K562 (cell line): ENCODE data around the gene FKBP1B. TPM values are rescaled to one million over a fixed set of nuclear protein-coding genes. Genes with fewer than 3 reads are reported as not detected.
A peak's percentile ranks its signal among the peaks of the same experiment; 100 is the strongest.

Experiments
- ATAC-seq: fragments of 200-7000 bp; cut with Tn5 transposase; 3 replicates; pipeline ENCODE4 v1.9.1; 2020; ENCODE audit warnings: moderate library complexity
- BruUV-seq: library from RNA; stranded (reverse); fragments of 400-500 nt; replicated peaks from 2 replicates; lab custom pipeline; 2021; lab: Mats Ljungman, UMichigan
- CTCF ChIA-PET: fragments of 300-600 bp; formaldehyde crosslinking; extraction: SDS; loops from one replicate; lab custom pipeline; 2021; ENCODE audit warnings: low intra/inter-chr PET ratio; lab: Yijun Ruan, JAX
- POLR2A ChIA-PET: fragments of 300-600, 350-650 bp; sonication (Branson Sonifier 250); formaldehyde crosslinking; extraction: SDS; loops from one replicate; lab custom pipeline; 2021; ENCODE audit warnings: antibody characterized with exemption, inconsistent platforms; lab: Yijun Ruan, JAX
- DNase-seq, 4 experiments: peaks; one replicate each; pipeline versions ENCODE4 v3.0.0 to v3.0.0-alpha.2; 2011 to 2018; ENCODE audit warnings: low spot score in 3 of 4, mixed read lengths in 3 of 4; ENCODE audit errors: extremely low read depth in 1 of 4
- FAIRE-seq: peaks from 2 replicates; lab custom pipeline; 2011; peaks lifted over from hg19 to GRCh38; lab: Jason Lieb, UNC
- H2AFZ ChIP-seq: 2 replicates; pipeline ENCODE4 v1.6.0; 2011; ENCODE audit warnings: low read depth, low read length, control low read depth, inconsistent platforms
- H3K27ac ChIP-seq: fragments of 200-600 bp; 3 replicates; pipeline ENCODE4 v1.8.0; 2011; ENCODE audit warnings: low read depth, mild to moderate bottlenecking, control low read depth, inconsistent platforms, low read length, moderate library complexity, mixed read lengths; ENCODE audit errors: extremely low read depth
- H3K27me3 ChIP-seq, 2 experiments: fragments of 300-600 bp in 1 of 2; 2 replicates in 1 of 2; 3 replicates in 1 of 2; pipeline versions ENCODE4 v1.6.0 to v1.8.0; 2011; ENCODE audit warnings: inconsistent platforms in 2 of 2, low read length in 2 of 2, mild to moderate bottlenecking in 1 of 2, mixed read lengths in 1 of 2, moderate library complexity in 1 of 2; ENCODE audit not compliant: control insufficient read depth in 2 of 2, insufficient read depth in 2 of 2
- H3K36me3 ChIP-seq: fragments of 300-600 bp; 3 replicates; pipeline ENCODE4 v1.8.0; 2011; ENCODE audit warnings: mild to moderate bottlenecking, low read length, inconsistent platforms; ENCODE audit not compliant: control insufficient read depth, insufficient read depth
- H3K4me1 ChIP-seq, 2 experiments: fragments of 200-600 bp in 1 of 2; replicated peaks in 1 of 2; 2 replicates in 1 of 2; 3 replicates in 1 of 2; pipeline versions ENCODE4 v1.5.1 to v1.8.0; 2011; ENCODE audit warnings: inconsistent platforms in 2 of 2, low read length in 2 of 2, mild to moderate bottlenecking in 1 of 2, mixed read lengths in 1 of 2, moderate library complexity in 1 of 2; ENCODE audit not compliant: control insufficient read depth in 2 of 2, insufficient read depth in 2 of 2
- H3K4me2 ChIP-seq: 2 replicates; pipeline ENCODE4 v1.6.1; 2011; ENCODE audit warnings: low read length, control low read depth, inconsistent platforms, mixed read lengths; ENCODE audit not compliant: insufficient read depth
- H3K4me3 ChIP-seq: fragments of 200-600 bp; sonication (generic), shearing (Covaris generic); 2 replicates; pipeline ENCODE4 v1.5.1; 2016; ENCODE audit warnings: control low read depth, inconsistent platforms
- H3K79me2 ChIP-seq: fragments of 200-600 bp; 3 replicates; pipeline ENCODE4 v1.8.0; 2011; ENCODE audit warnings: low read length, inconsistent platforms; ENCODE audit not compliant: control insufficient read depth, insufficient read depth
- H3K9ac ChIP-seq, 2 experiments: 2 replicates each; pipeline versions ENCODE4 v1.6.0 to v1.6.1; 2011; ENCODE audit warnings: low read depth in 2 of 2, low read length in 2 of 2, control low read depth in 1 of 2, inconsistent platforms in 1 of 2, mild to moderate bottlenecking in 1 of 2, mixed read lengths in 1 of 2; ENCODE audit not compliant: insufficient read depth in 1 of 2
- H3K9me1 ChIP-seq: one replicate; pipeline ENCODE4 v1.6.0; 2011; ENCODE audit warnings: inconsistent platforms, mild to moderate bottlenecking, low read length, moderate library complexity; ENCODE audit not compliant: control insufficient read depth, insufficient read depth
- H3K9me3 ChIP-seq: replicated peaks from 2 replicates; pipeline ENCODE4 v1.5.1; 2011; ENCODE audit warnings: low read depth, low read length, inconsistent platforms; ENCODE audit not compliant: control insufficient read depth, insufficient read depth
- H4K20me1 ChIP-seq: replicated peaks from 2 replicates; pipeline ENCODE4 v1.6.1; 2011; ENCODE audit warnings: low read length, inconsistent platforms, mixed read lengths; ENCODE audit not compliant: control insufficient read depth, insufficient read depth
- ARID1B ChIP-seq: fragments of 450-650 bp; IDR thresholded peaks from 2 replicates; pipeline ENCODE4 v1.6.1; 2016; ENCODE audit warnings: antibody characterized with exemption, mild to moderate bottlenecking, inconsistent platforms
- HLTF ChIP-seq: fragments of 450-650 bp; IDR thresholded peaks from 2 replicates; pipeline ENCODE4 v1.6.1; 2016
- MAFK ChIP-seq: IDR thresholded peaks from 2 replicates; pipeline ENCODE4 v1.6.1; 2011; ENCODE audit warnings: low read length, improper control_type of control experiment
- MAZ ChIP-seq, 2 experiments: fragments of 450-650 bp in 1 of 2; sonication (generic) in 1 of 2; formaldehyde crosslinking; IDR thresholded peaks in 1 of 2; conservative IDR thresholded peaks in 1 of 2; 2 replicates each; pipeline versions ENCODE4 v1.4.0 to v1.5.0; 2020; ENCODE audit warnings: mild to moderate bottlenecking in 1 of 2, missing genetic modification reagents in 1 of 2
- MYC ChIP-seq, 2 experiments: fragments of 250-450 bp in 1 of 2; sonication (Bioruptor Pico) in 1 of 2; IDR thresholded peaks; 2 replicates each; pipeline versions ENCODE4 v1.5.1 to v1.6.1; 2012 to 2021; ENCODE audit warnings: low read depth in 2 of 2, borderline replicate concordance in 1 of 2, improper control_type of control experiment in 1 of 2, low read length in 1 of 2, mild to moderate bottlenecking in 1 of 2, moderate library complexity in 1 of 2
- POLR2G ChIP-seq: fragments of 200-400 bp; formaldehyde crosslinking; IDR thresholded peaks from 2 replicates; pipeline ENCODE4 v1.6.1; 2017; ENCODE audit warnings: low read depth, mild to moderate bottlenecking, antibody characterized with exemption, low read length, moderate library complexity
- PTRF ChIP-seq: fragments of 450-650 bp; IDR thresholded peaks from 2 replicates; pipeline ENCODE4 v1.6.1; 2016; ENCODE audit warnings: mild to moderate bottlenecking, missing genetic modification characterization, missing compliant biosample characterization
- RBM22 ChIP-seq: fragments of 200-400 bp; formaldehyde crosslinking; IDR thresholded peaks from 2 replicates; pipeline ENCODE4 v1.6.1; 2018; ENCODE audit warnings: low read length, low read depth; ENCODE audit not compliant: poor library complexity, severe bottlenecking
- SIN3B ChIP-seq: fragments of 450-650 bp; IDR thresholded peaks from 2 replicates; pipeline ENCODE4 v1.6.1; 2017; ENCODE audit warnings: low read depth, mild to moderate bottlenecking, moderate library complexity
- ZFX ChIP-seq: sonication (generic); formaldehyde crosslinking; IDR thresholded peaks from 2 replicates; pipeline ENCODE4 v1.8.0; 2022; ENCODE audit warnings: mild to moderate bottlenecking, missing genetic modification reagents, moderate library complexity
- ZNF197 ChIP-seq: fragments of 200-800 bp; sonication (Bioruptor generic); IDR thresholded peaks from 2 replicates; pipeline ENCODE4 v1.6.1; 2016; ENCODE audit warnings: low read depth, missing genetic modification characterization, missing compliant biosample characterization
- ZNF253 ChIP-seq: fragments of 250-450 bp; sonication (Bioruptor Pico); conservative IDR thresholded peaks from 2 replicates; pipeline ENCODE4 v1.6.1; 2021; ENCODE audit warnings: mild to moderate bottlenecking
- ZNF316 ChIP-seq: fragments of 450-650 bp; IDR thresholded peaks from 2 replicates; pipeline ENCODE4 v1.6.1; 2016
- ZNF75A ChIP-seq: fragments of 450-650 bp; formaldehyde crosslinking; IDR thresholded peaks from 2 replicates; pipeline ENCODE4 v1.4.0; 2020; ENCODE audit warnings: mild to moderate bottlenecking
- whole genome bisulfite sequencing: fragments of 100-300 bp; shearing (Covaris generic); methylation state at CpG from one replicate; pipeline ENCODE4 v1.1.6; 2016; ENCODE audit warnings: low coverage, mixed read lengths; ENCODE audit not compliant: insufficient coverage; ENCODE audit errors: missing lambda C conversion rate; 5-methylcytosine and 5-hydroxymethylcytosine counted together
- in situ Hi-C: fragments of 300-500 bp; cut with MboI; formaldehyde crosslinking; loops from 4 replicates; pipeline ENCODE4 v1.15.0; 2018; ENCODE audit warnings: inconsistent platforms, mixed read lengths
- intact Hi-C: fragments of 100-400 bp; cut with micrococcal nuclease; formaldehyde crosslinking; loops from 2 replicates; pipeline ENCODE4 v1.14.2; 2022
- polyA plus RNA-seq, 8 experiments: library from polyadenylated mRNA; depleted of rRNA in 4 of 8; stranded (reverse) in 5 of 8; unstranded in 3 of 8; fragments of >200 nt; fragmentation: Nextera tagmentation in 2 of 8; fragmentation: Illumina TruSeq in 1 of 8; extraction: Ambion mirVana in 2 of 8; extraction: Trizol in 1 of 8; gene quantifications; 2 replicates each; pipeline versions ENCODE4 v1.2.1 to v1.2.3, GENCODE V29; 2011 to 2014; ENCODE audit warnings: inconsistent platforms in 1 of 8, missing spikeins in 1 of 8
- total RNA-seq, 7 experiments: library from RNA; depleted of rRNA in 6 of 7; stranded (reverse); fragments of >200 nt in 6 of 7; fragmentation: Illumina TruSeq in 2 of 7; extraction: Trizol in 2 of 7; gene quantifications; 2 replicates each; pipeline versions ENCODE4 v1.2.1 to v1.2.3, GENCODE V29; 2011 to 2021; ENCODE audit warnings: low replicate concordance in 1 of 7
- TF ChIP-seq, protein P1 (sequence below), 2 experiments: IDR thresholded peaks; 2 replicates each; pipeline ENCODE4 v1.6.1; 2012; ENCODE audit warnings: improper control_type of control experiment in 2 of 2, low read depth in 2 of 2, low read length in 2 of 2, borderline replicate concordance in 1 of 2

The FKBP1B gene
- total and polyA plus RNA-seq, 9 of the 15 experiments (the other 6 are each of a cell fraction or from before 2014, with no cell fraction given) = 0.58 to 9.4 (median 1.6) TPM

DNA sequence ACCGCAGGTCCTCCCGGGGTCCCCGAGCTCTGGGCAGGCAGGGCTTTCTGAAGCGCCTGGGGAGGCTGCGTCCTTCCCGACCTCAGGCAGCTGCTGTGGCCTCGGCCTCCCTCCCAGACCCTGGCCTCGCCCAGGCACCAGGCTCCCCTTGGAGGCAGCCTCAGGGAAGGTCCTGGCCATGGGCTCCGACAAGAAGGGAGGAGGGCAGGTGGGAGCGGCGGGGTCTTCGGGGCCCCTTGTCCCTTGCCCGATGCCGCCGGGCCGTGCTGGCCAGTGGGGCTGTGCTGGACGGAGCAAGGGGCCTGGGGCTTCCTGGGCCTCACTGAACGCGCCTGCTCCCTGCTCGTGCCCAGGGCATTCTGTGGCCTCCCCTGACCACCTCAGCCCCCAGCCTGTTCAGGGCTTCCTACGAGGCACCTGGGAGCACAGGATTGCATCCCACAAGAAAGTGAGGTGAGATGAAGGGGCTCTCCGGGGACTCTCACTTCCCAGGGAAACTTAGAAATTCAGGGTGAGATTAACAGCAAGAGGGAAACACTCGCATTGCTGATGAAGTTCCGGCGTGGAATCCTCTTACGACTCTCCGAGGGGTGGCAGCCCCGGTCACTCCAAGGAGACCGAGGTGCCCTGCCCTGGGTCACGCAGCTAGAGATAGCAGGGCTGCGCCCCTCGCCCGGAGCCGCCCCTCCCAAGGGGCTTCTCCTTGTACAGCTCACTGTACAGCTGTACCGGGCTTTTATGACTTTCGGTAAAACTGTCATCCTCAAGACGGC lies 38.9 kb upstream of the FKBP1B start:
- 2% methylated on average over 35 of the region's 37 CpGs for WGBS
- ATAC-seq (peak; percentile 68), FAIRE-seq (peak; percentile 44), DNase-seq (peak; percentile 36 to 63 (median 60))
- Histone ChIP-seq H3K36me3 (peaks cover 22% of the 10 kb centered on the region), H3K4me1 (peaks cover 35 to 44% of the 10 kb centered on the region in 2 experiments), H3K9me1 (no peaks in the 10 kb centered on the region), H3K4me3 (peak overlapping the region; percentile 60), H3K9me3 (no peaks in the 10 kb centered on the region), H4K20me1 (no peaks in the 10 kb centered on the region), H3K4me2 (peak overlapping the region; percentile 93), H2AFZ (peak overlapping the region; percentile 85), H3K27me3 (no peaks in the 10 kb centered on the region), H3K27ac (peak overlapping the region; percentile 99), H3K79me2 (peaks cover 46% of the 10 kb centered on the region), H3K9ac (peak overlapping the region; percentile 95 to 97)
- ChIA-PET POLR2A (interaction anchor here (0.6 to 3.2 kb wide), 13 partner anchors 8 to 810 kb away, joined by 3 to 14 read pairs (median 4); partner anchors contain the start of genes ATAD2B, TP53I3, UBXN2A and WDCP), CTCF (no interaction called here)
- intact Hi-C loops = loop anchor here (1.0 to 10.0 kb wide), 3 partner anchors 68 to 186 kb away; partner anchors contain the start of genes ATAD2B and UBXN2A
- TSS peak; percentile 94 for BruUV-seq
- in situ Hi-C loops = no loop called here
- TF ChIP-seq HLTF (no peak), RBM22 (peak; percentile 40), MAZ (CRISPR knock-in tag; conservative IDR thresholded peaks at IDR 0.05 in 1 of 2, IDR thresholded peaks at IDR 0.05 in 1 of 2) (peak in 1 of 2 experiments; percentile 48; a peak in 3 of 4 replicates), ZNF253 (CRISPR knock-in tag) (no peak), ARID1B (no peak), POLR2G (peak; percentile 68), ZNF197 (CRISPR knock-in tag) (no peak), PTRF (no peak), ZNF316 (no peak), MAFK (no peak), SIN3B (peak; percentile 12; the same call in 1 of the 2 replicates), MYC (IDR thresholded peaks at IDR 0.05; ENCODE audit: low read depth, low read length) (no peak), MYC (CRISPR knock-in tag; IDR thresholded peaks at IDR 0.05; ENCODE audit: borderline replicate concordance, low read depth) (0 out of 2 replicates have a peak, but pooled peaks have one; percentile 24), ZFX (peak; percentile 80), ZNF75A (CRISPR knock-in tag) (0 out of 2 replicates have a peak, but pooled peaks have one; percentile 27)
- TF ChIP-seq, protein P1, sequence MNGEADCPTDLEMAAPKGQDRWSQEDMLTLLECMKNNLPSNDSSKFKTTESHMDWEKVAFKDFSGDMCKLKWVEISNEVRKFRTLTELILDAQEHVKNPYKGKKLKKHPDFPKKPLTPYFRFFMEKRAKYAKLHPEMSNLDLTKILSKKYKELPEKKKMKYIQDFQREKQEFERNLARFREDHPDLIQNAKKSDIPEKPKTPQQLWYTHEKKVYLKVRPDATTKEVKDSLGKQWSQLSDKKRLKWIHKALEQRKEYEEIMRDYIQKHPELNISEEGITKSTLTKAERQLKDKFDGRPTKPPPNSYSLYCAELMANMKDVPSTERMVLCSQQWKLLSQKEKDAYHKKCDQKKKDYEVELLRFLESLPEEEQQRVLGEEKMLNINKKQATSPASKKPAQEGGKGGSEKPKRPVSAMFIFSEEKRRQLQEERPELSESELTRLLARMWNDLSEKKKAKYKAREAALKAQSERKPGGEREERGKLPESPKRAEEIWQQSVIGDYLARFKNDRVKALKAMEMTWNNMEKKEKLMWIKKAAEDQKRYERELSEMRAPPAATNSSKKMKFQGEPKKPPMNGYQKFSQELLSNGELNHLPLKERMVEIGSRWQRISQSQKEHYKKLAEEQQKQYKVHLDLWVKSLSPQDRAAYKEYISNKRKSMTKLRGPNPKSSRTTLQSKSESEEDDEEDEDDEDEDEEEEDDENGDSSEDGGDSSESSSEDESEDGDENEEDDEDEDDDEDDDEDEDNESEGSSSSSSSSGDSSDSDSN (IDR thresholded peaks at IDR 0.05; ENCODE audit: borderline replicate concordance in 1 of 2, low read depth in 2 of 2, low read length in 2 of 2) = 0 out of 4 replicates have a peak, but pooled peaks have one; percentile 34 to 40
